Fibroblast of the aortic adventitia (primary cell): Measurements from ENCODE around the gene STAT1. TPM values are rescaled to one million over a fixed set of nuclear protein-coding genes. Genes with fewer than 3 reads are reported as not detected.

ENCODE experiments used
- DNase-seq: peaks from one replicate; pipeline ENCODE4 v3.0.0-alpha.2; 2010; ENCODE audit warnings: low read depth
- H3K4me3 ChIP-seq: 2 replicates; pipeline ENCODE4 v1.5.1; 2011; ENCODE audit warnings: low read depth, mild to moderate bottlenecking, control low read depth, low read length, moderate library complexity
- total RNA-seq: library from RNA; depleted of rRNA; stranded (reverse); fragments of >200 nt; gene quantifications from 2 replicates; pipeline ENCODE4 v1.2.3, GENCODE V29; 2012; ENCODE audit warnings: low replicate concordance
- TF ChIP-seq, protein P1 (sequence below): IDR thresholded peaks from 2 replicates; pipeline ENCODE4 v1.5.1; 2011; ENCODE audit warnings: mild to moderate bottlenecking, low read length, control low read depth, inconsistent platforms; ENCODE audit not compliant: insufficient read depth

STAT1 gene
- total RNA-seq, 1 donor = 122 TPM

DNA sequence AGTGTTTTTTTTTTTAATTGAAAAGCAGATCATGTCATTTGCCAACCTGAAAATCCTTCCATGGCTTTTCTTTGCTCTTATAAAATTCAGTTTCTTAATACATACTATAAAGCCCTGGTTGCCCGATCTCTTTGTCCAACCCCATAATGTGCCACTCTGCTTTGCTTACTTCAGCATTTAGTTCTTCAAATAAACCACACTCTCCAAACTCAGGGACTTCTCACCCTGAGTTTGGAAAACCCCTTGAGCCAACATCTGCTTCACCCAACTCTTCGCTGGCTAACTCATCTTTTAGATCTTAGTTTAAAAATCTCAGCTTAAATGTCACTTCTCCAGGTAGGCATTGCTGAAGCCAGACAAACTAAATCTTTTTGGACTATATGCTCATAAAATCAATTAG lies 1.3 kb upstream of the STAT1 start:
- no peak overlapping the region for H3K4me3 ChIP-seq
- no peak for DNase-seq
- TF ChIP-seq, protein P1, sequence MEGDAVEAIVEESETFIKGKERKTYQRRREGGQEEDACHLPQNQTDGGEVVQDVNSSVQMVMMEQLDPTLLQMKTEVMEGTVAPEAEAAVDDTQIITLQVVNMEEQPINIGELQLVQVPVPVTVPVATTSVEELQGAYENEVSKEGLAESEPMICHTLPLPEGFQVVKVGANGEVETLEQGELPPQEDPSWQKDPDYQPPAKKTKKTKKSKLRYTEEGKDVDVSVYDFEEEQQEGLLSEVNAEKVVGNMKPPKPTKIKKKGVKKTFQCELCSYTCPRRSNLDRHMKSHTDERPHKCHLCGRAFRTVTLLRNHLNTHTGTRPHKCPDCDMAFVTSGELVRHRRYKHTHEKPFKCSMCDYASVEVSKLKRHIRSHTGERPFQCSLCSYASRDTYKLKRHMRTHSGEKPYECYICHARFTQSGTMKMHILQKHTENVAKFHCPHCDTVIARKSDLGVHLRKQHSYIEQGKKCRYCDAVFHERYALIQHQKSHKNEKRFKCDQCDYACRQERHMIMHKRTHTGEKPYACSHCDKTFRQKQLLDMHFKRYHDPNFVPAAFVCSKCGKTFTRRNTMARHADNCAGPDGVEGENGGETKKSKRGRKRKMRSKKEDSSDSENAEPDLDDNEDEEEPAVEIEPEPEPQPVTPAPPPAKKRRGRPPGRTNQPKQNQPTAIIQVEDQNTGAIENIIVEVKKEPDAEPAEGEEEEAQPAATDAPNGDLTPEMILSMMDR = no peak

- DNase-seq = no peak
- H3K4me3 ChIP-seq = peak overlapping the region; percentile 95
- TF ChIP-seq, protein P1 = no peak
These were observed 666 bp upstream of the STAT1 start for GRCh38 chr2:191014653-191015020.

DNA sequence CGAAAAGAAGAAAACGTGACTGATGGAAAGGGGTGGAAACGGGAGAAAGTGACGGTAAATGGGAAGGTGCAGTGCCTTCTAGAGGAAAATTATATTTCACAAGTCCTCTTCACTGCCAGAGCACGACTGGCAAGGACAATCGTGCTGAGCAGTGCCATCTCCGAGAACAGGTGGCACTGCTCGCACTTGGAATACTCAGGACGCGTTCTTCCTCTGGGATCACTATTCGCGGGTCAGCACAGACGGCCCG lies 364 bp downstream of the STAT1 start:
- no peak for DNase-seq
- TF ChIP-seq, protein P1 = no peak

DNA sequence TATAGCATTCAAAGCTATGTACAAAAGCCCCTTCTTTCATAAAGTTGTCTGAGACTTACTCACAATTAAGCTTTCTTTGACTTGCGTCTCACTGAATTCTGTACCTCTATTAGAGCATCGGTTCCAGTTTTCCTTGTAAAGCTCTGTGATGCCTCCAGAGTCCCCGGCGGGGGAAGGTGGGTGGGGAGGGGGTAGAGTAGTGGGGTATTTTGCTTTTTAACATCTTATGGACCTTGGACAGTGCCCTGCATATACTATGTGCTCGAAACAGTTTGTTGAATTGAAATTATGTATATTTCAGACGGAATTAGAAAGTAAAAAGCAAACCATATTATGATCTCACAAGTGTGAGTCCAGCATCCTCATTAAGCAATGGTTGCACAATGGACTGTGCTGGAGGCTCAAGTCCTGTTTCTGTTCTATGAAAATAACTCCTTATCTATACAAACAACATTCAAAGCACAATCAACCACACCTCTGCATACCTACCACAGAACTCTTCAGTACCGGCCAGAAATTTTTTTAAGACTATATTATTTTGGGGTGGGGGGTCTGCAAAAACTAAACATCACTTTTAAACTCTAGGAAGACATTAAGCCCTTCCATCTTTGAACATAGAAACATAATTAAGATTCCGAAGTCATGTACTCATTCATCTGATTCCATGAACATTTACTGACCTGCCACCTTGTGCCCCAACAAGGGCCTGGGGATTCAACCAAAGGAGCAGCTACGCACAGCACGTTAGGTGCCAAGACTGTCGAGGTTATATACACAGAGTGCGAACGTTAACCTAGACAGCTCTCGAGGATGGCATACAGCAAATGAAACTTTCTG lies 908 bp downstream of the STAT1 start:
- TF ChIP-seq, protein P1 = no peak
- H3K4me3 ChIP-seq = peak overlapping the region; percentile 95
- DNase-seq = peak; percentile 50

More for the DNA sequence above, 364 bp downstream of the STAT1 start:
- H3K4me3 ChIP-seq = peak overlapping the region; percentile 95

- TF ChIP-seq, protein P1 = no peak
- DNase-seq = no peak
- H3K4me3 ChIP-seq = peak overlapping the region; percentile 95
These were observed 1.6 kb downstream of the STAT1 start for GRCh38 chr2:191012346-191012745.

- DNase-seq = no peak
- TF ChIP-seq, protein P1 = no peak
- no peak overlapping the region for H3K4me3 ChIP-seq
These were observed 2.8 kb downstream of the STAT1 start for GRCh38 chr2:191010887-191011885.
